ENCODE data around the gene NRXN3.

- TF ChIP-seq POLR2AphosphoS5 (IDR thresholded peaks at IDR 0.05) (no peak), CTCF (IDR thresholded peaks at IDR 0.05; ENCODE audit: poor library complexity, severe bottlenecking) (peak; percentile 22)
Observed at GRCh38 chr14:78790271-78790670, 620.1 kb downstream of the NRXN3 start.
